HCEC 1CT (cell line): ENCODE results near the gene ELFN1.
"Not testable (repeated sequence)": the region's sequence is repeated elsewhere in the genome, so short reads cannot be mapped to it uniquely, and the experiment has no call there.

ENCODE experiments used
- DNase-seq: peaks from one replicate; pipeline ENCODE4 v3.0.0-alpha.2; 2017

The ELFN1 gene

GRCh38 chr7:1713502-1714484 is 43.7 kb downstream of the ELFN1 start:
- DNase-seq = no peak

DNA sequence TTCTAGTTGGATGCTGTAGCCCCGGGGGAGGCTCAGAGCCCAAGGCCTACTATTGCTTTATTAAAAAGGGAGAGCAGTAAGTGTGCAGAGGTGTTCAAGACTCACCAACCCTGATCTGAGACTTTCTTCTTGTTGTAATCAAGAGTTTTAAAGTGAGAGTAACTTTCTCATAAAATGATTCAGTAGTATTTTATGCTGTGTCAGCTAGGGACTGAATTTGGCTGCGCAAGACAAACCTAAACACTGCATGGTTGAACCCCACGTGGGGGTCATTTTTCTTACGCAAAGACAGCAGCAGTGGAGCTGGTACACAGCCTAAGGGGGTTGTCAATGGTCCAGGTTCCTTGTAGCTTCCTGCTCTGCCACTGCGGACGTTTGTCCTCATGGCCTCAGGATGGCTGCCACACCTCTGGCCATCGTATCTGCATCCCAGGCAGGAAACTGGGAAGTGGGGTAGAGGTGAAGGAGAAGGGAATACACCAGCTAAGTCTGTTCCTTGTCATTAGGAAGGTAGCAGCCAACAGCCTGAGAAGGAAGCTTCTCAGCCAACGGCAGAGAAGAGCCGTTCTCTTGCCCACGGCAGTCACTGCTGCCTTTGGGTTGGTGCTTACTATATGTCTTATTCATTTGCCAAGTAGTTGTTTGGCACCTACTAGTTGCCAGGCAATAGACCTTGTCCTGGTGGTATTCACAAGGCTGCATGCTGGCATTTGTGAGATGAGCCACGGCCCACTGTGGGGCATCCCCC is 44.7 kb downstream of the ELFN1 start:
- no peak for DNase-seq

- DNase-seq = no peak
Measured at GRCh38 chr7:1715331-1715625, 45.2 kb downstream of the ELFN1 start.

DNA sequence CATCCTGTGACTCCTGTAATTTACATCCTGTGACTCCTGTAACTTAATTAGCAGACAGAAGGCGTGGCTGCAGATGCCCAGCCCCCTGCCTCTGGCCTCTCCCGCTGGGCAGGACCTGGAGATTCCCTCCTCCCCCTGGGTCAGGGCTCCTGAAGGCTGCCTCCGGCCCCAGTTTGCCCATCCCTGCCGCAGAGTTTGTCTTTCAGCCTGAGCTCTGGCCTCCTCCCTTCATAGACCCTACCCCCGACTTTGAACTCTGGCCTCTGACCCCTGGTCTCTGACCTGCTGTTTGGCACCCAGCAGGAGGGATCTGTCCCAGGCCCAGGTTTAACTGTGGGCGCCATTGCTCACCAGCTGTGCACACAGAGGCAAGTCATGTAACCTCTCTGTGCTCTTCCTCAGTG is 45.6 kb downstream of the ELFN1 start:
- no peak for DNase-seq

GRCh38 chr7:1716263-1717094 is 46.4 kb downstream of the ELFN1 start:
- no peak for DNase-seq

DNA sequence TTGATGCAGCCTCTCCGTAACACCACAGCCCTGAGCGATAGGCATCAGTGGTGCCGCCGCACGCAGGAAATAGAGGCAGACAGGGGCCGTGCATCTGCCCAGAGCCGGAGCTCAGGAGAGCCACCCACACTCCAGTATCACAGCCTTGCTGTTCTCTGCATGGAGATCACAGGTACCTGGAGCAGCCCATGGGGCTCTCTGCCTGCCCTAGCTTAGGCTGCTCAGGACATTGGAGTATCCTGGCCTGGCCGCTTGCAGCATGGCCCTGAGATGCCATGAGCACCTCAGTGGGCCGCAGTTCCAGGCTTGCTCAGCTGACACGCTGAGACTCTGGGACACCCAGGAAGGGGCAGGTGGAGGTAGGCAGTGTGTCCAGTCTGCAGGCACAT is 47.0 kb downstream of the ELFN1 start:
- DNase-seq = no peak

- no peak for DNase-seq
Measured at GRCh38 chr7:1717903-1718676, 48.0 kb downstream of the ELFN1 start.

DNA sequence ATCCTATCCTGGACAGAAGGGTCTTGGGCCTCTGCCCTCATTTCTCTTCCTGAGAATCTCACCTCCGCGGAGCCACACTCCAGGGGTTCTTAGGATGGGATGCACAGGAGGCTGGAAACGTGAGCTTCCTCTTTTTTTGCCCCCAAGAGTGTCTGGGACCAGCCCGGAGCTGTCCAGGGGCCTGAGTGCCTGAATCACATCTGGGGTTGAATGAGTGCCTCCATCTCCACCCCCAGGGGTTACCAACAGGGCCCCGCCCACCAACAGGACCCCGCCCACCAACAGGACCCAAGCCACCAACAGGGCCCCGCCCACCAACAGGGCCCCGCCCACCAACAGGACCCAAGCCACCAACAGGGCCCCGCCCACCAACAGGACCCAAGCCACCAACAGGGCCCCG is 48.8 kb downstream of the ELFN1 start:
- not testable (repeated sequence) for DNase-seq

- not testable (repeated sequence) for DNase-seq
Measured at GRCh38 chr7:1719256-1719655, 49.2 kb downstream of the ELFN1 start.

GRCh38 chr7:1719913-1720312 is 49.8 kb downstream of the ELFN1 start:
- no peak for DNase-seq

- DNase-seq = no peak
Measured at GRCh38 chr7:1720326-1720725, 50.2 kb downstream of the ELFN1 start.

GRCh38 chr7:1721047-1721690 is 51.1 kb downstream of the ELFN1 start:
- no peak for DNase-seq

- no peak for DNase-seq
Measured at GRCh38 chr7:1723254-1723653, 53.2 kb downstream of the ELFN1 start.

- DNase-seq = no peak
Measured at GRCh38 chr7:1724118-1724910, 54.2 kb downstream of the ELFN1 start.

DNA sequence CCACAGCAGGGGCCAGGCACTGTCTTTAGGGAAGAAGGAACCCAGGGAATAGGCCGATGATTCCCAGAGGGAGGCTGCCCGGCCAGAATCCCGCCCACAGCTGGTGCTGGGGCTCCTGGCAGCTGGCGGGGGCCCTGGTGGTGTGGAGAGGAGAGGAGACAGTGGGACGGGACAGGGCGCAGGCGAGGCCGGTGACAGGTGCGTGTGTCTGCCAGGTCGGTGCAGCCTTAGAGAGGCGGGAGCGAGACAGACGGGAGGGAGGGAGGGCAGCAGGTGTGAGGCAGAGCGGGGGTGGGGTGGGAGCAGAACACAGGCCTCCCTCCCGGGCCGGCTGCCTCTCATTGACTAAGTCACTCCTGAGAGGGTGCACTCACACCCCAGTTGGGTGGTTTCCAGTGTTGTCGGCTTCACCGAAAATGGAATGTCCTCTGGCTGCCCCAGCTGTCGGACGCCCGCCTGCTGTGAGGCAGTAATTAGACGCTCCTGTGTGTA is 55.2 kb downstream of the ELFN1 start:
- no peak for DNase-seq

DNA sequence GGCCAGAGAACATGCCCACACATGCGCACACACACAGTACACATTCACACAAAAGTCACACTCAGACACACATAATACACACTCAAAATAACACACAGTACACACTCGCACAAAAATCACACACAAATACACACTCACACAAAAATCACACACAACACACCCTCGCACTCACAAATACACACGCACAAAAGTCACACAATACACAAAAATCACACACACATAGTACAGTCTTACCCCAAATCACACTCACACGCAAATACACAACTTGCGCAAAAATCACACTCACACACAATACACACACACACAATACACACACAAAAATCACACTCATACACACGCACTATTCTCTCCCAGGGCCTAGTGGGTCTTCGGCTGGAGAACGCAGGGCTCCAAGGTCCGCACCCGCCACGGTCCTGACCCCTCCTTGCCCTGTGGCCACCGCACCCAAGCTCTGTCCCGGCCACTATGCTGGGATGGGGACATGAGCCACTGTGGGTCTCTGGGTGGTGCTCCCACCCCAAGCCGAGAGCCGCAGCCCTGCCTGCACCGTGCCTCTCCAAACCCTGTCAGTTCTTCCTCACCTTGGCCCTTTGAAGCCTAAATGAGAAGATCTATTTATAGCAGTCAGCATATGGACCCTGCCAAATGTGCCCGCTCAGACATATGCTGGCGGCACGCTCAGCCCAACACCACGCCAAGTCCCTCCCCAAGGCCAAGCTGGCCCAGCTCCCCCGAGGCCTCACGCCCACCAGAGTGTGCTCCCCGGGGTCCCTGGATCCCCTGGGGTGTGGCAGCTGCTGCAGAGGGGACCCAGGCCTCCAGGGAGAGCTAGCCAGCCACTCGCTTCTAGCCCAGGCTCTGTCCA is 55.9 kb downstream of the ELFN1 start:
- DNase-seq = no peak

- no peak for DNase-seq
Measured at GRCh38 chr7:1727079-1727478, 57.0 kb downstream of the ELFN1 start.

DNA sequence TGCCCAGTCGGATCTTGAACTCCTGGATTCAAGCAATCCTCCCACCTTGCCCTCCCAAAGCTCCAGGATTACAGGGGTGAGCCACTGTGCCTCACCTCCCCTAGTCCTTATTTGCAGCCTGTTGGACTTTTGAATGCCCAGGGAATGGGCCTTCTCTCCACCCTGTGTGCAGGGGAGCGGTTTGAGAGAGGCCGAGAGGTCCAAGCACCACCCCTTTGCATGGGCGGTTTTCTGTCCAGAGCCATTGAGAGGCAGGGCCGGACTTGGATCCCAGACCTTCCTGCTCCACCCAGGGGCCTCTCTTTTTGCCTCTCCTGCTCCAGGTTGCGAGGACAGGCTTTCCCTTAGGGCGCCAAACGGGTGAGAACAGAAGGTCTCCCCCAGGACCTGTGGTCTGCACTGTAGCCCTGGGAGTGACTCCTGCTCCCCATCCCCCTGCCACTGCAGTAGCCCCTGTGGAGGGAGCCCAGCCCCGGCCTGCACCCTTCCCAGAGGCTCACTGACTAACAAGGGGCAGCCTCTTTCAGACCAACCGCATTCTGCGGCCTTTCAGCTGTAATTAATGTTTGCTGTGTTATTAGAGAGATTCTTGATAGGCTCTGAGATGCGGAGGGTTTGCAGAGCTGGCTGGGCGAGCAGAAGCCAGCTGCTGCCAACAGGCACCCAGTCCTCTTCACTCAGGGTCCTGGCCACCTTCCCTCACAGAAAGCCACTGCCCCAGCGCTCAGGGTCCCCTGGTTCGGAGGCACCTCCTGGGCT is 57.9 kb downstream of the ELFN1 start:
- DNase-seq = no peak

DNA sequence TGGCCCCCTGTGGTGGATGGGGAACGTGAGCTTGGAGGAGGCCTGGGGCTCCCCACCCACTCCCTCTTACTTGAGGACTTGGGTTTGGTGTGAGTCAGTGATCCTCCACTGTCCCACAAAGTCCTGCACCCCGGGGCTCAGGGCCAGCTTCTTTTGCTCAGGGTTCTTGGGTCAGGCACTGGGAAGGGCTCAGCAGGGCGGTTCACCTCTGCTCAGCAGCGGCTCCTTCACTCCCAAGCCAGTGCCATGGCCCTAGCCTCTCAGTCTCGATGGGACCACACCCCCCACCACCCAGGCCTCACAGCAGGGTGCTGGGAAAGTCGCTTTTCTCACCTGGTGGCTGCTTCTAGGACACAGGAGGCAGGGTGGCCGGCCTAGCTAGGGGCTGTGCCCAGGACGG is 59.1 kb downstream of the ELFN1 start:
- no peak for DNase-seq
